NCI-H2081 (cell line): ENCODE data around the gene FYB2.

ENCODE experiments used
- DNase-seq, 2 experiments: peaks; one replicate each; lab custom pipeline; 2025; lab: John Stamatoyannopoulos, UW

FYB2 gene

DNA sequence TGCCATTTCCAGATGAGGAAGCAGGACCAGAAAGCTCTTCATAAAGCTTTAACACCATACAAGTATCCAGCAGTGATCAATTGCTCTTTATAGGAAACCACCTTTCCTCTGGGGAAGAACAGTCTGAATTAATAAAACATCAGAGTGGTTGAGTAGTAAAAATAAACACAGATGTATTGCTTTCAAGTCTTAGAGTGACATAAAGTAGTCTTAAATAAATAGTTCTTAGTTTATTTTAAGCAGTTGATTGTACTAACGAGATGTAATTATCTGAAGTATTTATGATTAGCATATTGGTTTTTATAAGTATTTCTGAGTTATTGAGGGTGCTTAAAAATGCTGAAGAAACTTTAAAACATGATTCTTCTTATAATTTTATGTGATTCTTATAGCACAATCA lies 107.1 kb downstream of the FYB2 start:
- no peak for DNase-seq

DNA sequence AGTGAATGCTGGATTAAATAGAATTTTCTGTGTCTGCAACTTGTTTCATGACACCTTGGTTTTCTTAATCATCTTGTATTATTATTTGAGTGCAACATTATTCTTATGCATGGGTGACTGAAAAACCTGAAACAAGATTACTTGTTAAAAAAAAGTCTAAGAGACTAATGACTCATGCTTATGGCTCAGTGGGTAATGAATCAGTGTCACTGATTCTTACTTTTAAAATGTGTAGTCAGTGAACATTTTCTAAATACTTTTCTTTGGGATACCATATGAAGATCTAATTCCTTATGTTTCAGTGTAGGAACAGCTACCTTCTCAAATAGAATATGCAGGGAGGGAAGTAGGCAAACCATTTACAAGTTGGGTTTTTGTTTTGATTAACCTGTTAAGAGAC lies 108.6 kb downstream of the FYB2 start:
- DNase-seq, result no peak

- DNase-seq, result no peak
These were observed 109.2 kb downstream of the FYB2 start for GRCh38 chr1:56709995-56710394.

- DNase-seq, result peak; percentile 61 to 68
These were observed 109.8 kb downstream of the FYB2 start for GRCh38 chr1:56709269-56709880.

DNA sequence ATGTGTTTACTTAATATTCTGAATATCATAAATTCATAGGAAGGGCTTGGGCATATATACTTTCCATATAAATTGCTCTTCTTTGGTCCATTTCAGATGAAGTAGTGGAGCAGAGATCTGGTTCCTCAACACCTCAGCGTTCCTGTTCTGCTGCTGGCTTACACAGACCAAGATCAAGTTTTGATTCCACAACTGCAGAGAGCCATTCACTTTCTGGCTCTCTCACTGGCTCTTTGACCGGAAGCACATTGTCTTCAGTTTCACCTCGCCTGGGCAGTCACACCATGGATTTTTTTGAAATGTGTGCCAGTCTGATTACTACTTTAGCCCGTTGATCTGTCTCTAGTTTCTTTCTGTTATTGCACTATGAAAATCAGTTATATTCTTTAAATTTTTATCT lies 111.8 kb downstream of the FYB2 start:
- DNase-seq, result no peak

- DNase-seq, result no peak
These were observed 115.5 kb downstream of the FYB2 start for GRCh38 chr1:56703747-56704146.

DNA sequence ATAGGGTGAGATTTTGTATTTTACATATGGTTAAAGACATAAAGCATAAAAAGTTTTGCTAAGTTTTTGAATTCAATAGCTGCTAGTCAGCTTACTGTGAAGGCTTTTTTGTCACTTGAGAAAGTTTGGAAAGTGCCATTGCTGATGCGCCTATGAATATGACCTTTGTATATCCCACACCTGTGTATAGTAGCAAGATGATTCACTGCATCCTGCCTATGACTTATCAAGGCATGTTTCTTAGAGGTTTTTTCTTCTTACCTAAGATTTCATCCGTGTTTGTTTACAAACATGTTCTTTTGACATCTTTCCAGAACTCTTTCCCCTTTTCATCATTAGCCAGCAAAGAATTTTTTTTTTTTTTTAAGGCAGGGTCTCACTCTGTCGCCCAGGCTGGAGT lies 122.5 kb downstream of the FYB2 start:
- DNase-seq, result no peak

DNA sequence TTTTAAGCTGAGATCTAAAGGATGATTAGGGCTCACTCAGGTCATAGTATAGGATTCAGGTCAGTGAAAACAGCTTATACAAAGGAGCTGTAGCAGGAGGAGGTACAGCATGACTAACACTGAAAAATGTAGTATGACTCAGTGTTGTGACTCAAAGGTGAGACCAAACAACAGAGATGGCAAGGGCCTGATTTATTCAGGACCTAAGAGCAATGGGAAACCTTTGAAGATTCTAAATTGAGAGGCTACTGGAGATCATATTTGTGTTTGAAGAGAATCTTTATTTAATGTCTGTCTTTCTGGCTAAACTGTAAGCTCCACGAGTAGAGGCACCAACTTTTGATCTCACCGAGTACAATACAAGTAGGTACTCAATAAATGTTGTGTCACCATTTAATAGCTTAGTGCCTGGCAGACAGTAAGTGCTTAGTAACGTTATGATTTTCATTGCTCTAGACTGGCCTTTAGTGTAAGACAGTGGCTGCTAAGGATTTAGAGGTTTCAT lies 130.6 kb downstream of the FYB2 start:
- no peak for DNase-seq

GRCh38 chr1:56686169-56686568 lies 133.0 kb downstream of the FYB2 start:
- no peak for DNase-seq

- DNase-seq, result no peak
These were observed 135.6 kb downstream of the FYB2 start for GRCh38 chr1:56683569-56683968.

- DNase-seq, result no peak
These were observed 142.6 kb downstream of the FYB2 start for GRCh38 chr1:56676571-56677035.

GRCh38 chr1:56675763-56676162 lies 143.4 kb downstream of the FYB2 start:
- no peak for DNase-seq

DNA sequence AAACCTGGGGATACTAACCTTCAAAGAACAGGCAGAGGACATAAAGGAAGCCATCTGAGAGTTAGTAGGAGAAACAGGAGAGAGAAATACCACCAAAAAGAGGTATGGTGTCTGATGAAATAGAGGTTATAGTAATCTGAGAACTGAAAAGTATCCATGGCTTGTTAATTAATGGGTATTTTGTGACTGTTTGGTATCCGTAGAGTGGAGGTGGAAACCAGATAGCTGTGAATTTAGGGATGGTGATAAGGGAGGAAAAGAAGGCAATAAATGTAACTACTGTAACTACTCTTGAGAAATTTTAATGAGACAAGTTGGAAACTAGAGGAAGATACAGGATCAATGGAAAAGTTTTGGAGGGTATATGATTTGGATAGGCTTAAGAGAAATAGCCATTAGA lies 146.6 kb downstream of the FYB2 start:
- DNase-seq, result no peak

DNA sequence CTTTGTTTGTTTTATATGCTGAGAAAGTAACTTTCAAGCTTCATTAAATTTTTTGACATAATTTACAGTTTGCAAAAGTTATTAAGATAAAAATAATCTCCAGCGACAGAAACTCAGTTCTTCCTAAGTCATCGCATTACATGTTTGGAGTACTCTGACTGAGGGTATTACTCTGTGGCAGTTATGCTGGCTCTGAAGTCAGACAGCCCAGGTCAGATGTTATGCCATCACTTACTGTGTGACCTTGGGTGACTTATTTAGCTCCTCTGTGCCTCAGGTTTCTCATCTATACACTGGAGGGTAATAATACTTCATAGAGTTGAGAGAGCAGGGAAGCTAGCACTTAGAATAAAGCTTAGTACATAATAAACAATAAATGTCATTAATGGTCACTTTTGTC lies 147.7 kb downstream of the FYB2 start:
- no peak for DNase-seq

DNA sequence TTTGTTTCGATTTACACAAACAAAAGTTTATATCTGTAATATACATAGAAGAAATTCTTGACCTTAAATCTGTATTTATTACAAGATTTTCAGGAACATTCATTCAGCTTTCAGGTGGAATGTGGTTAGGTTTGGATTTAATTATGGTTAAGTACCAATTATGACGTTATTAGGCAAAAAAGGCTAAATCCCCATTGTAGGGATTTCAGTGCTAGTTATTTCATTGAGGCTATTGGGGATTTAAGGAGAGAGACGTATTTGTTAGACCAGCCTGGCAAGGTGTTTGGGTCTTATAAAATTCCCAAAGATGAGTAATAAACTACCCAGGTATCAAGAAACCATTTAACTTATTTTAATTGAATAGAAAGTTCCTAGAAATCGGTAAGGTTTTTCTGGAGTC lies 148.1 kb downstream of the FYB2 start:
- no peak for DNase-seq

- no peak for DNase-seq
These were observed 148.9 kb downstream of the FYB2 start for GRCh38 chr1:56670350-56670749.
